ENCODE measurements around the gene ZNF286A.
"Not testable (repeated sequence)": the region's sequence is repeated elsewhere in the genome, so short reads cannot be mapped to it uniquely, and the experiment has no call there.

GRCh38 chr17:15708879-15709278 is 9.3 kb downstream of the ZNF286A start:
- not testable (repeated sequence) for TF ChIP-seq REST (IDR thresholded peaks at IDR 0.05; ENCODE audit: insufficient read depth in 1 of 2, low read depth in 2 of 2, low read length in 1 of 2); CTCF (IDR thresholded peaks at IDR 0.05); POLR2AphosphoS5 (IDR thresholded peaks at IDR 0.05; ENCODE audit: low read depth, low read length); SIN3A (IDR thresholded peaks at IDR 0.05; ENCODE audit: borderline replicate concordance, insufficient read depth, low read depth, low read length); TCF7L2 (IDR thresholded peaks at IDR 0.05; ENCODE audit: low read depth, low read length)
